GM21786 (cell line): ENCODE results near the gene PPM1N.
A peak's percentile ranks its signal among the peaks of the same experiment; 100 is the strongest.

ENCODE experiments used
- ATAC-seq: cut with Tn5 transposase; IDR thresholded peaks from one replicate; pipeline ENCODE4 v1.9.1; 2021; ENCODE audit not compliant: unreplicated experiment

The PPM1N gene

GRCh38 chr19:45488708-45489107 lies 9.5 kb upstream of the PPM1N start:
- no peak for ATAC-seq

- no peak for ATAC-seq
Measured at GRCh38 chr19:45489216-45489855, 8.9 kb upstream of the PPM1N start.

GRCh38 chr19:45492137-45492626 lies 6.1 kb upstream of the PPM1N start:
- no peak for ATAC-seq

DNA sequence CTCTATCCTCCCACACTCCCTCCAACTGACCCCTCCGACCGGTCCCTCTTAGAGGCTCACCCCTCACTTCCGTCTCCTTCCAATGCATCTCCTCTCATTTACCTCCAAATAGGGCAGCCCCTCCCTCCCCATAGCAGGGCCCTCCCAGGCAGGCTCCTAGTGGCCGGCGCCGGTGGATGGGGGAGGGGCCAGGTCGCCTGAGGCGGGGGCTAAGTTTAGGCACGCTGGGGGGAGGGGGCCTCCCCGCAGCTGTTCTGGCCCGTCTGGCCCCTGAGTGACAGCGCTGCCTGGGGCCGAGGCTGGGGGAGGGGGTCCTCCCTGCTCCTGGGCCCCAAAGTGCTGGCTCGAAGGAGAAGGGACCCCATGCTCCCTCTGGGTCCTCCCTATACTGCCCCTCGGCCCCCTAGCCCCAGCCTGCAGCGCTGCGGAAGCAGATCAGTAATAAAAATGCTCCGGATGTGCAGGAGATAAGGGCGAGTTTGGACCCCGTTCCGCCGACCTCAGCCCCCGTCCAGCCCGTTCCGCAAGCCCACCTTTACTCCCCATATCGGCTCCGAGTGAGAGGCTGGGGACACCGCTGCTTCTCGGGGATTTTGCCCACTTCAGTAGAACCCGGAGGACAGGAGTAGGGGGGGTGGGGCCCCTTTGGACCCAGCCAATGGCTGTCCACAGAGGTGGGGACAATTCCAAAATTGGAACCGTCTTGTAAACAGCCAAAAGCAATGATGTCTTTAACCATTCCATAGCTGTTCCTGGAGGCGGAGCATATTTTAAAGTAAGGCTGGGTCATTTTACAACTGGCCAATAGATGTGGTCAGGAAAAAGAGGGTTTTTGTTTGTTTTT lies 5.4 kb upstream of the PPM1N start:
- ATAC-seq: no peak

GRCh38 chr19:45494261-45494916 lies 3.9 kb upstream of the PPM1N start:
- ATAC-seq: no peak

- no peak for ATAC-seq
Measured at GRCh38 chr19:45495178-45495577, 3.1 kb upstream of the PPM1N start.

DNA sequence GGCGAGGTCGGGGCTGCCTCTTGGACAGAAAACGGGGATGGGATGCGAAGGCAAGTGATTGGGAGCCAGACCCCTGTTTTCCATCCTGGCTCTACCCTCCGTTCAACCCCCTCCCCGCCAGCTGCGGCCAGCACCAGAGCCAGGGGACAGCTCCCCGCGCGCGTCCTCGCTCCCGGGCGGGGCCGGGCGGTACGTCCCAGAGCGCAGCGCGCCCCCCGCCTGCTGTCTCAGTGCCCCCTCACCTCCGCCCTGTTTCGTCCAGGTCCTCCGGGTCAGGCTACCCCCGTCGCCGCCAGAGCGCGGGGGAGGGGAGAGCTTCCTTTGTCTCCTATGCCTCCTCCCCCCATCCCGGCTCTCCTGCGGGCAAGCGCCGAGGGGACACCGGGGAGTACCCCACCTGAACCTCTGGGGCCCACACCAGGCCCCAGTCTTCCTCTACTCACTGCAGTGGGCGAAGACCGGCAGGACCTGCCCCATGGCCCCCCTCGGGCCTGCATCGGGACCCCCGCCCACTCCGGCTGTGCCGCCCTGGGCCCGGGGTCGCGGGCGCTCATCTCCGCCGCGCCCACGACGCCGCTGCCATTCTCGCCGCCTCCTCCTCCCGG lies 1.8 kb upstream of the PPM1N start:
- no peak for ATAC-seq

DNA sequence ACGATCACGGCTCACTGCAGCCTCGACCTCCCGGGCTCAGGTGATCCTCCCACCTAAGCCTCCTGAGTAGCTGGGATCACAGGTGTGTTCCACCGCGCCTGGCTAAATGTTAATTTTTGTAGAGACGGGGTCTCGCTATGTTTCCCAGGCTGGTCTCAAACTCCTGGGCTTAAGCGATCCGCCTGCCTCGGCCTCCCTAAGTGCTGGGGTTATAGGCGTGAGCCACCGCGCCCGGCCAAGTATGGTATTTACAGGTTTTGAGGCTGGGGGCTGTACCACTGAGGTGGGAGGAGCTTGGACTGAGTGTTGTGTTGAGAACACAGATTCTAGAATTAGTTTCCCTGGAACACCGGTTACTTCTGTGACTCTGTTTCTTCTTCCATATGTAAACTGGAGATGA lies 452 bp upstream of the PPM1N start:
- no peak for ATAC-seq

DNA sequence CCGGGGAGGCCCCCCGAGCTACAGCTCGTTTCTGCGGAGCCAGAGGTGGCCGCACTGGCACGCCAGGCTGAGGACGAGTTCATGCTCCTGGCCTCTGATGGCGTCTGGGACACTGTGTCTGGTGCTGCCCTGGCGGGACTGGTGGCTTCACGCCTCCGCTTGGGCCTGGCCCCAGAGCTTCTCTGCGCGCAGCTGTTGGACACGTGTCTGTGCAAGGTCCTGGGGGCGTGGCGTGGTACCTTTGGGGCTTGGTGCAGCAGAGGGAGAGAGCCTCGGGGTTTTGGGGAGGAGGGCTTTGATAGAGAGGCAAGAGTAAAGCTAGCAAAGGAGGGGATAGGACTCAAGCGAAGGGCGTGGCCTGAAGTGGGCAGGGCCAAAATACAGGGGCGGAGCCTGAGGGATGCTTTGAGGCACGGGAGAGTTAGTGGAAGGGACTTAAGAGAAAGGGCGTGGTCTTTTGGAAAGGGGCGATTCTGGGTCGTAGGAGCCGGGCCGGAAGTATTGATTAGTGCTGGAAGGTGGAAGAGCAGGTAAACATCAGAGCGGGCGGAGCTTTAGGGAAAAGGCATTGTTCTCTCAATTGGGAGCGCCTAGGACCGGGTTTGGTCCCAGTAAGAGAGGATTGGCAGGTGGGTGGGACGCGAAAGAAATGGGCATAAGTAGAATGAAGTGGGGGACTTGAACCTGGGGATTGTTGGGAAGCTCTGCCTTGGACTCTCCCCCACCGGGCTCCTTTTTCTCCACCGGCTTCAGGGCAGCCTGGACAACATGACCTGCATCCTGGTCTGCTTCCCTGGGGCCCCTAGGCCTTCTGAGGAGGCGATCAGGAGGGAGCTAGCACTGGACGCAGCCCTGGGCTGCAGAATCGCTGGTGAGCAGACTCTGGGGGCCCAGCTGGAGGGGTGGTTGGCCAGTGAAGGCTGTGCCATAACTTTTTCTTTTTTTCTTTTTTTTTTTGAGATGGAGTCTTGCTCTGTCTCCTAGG lies 1.2 kb downstream of the PPM1N start:
- no peak for ATAC-seq

- ATAC-seq: no peak
Measured at GRCh38 chr19:45500918-45501729, 2.9 kb downstream of the PPM1N start.

GRCh38 chr19:45501730-45502014 lies 3.4 kb downstream of the PPM1N start:
- no peak for ATAC-seq

DNA sequence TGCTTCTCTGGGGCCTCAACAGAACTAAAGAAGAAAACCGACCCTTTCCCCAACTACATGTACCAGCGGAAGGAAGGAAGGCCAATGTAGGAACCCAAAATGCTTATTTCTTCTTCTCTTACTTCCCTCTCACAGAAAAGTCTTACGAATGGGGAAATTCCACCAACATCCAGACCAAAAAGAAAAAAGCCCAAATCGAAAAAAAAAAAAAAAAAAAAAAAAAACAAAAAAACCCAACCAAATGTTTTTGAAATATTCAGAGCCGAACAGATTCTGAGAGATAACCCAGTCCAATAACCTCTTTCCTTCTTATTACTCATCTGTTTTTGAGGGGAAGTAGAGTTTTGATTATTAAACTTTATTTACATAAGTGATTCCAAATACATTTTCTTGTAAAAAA lies 3.9 kb downstream of the PPM1N start:
- no peak for ATAC-seq

DNA sequence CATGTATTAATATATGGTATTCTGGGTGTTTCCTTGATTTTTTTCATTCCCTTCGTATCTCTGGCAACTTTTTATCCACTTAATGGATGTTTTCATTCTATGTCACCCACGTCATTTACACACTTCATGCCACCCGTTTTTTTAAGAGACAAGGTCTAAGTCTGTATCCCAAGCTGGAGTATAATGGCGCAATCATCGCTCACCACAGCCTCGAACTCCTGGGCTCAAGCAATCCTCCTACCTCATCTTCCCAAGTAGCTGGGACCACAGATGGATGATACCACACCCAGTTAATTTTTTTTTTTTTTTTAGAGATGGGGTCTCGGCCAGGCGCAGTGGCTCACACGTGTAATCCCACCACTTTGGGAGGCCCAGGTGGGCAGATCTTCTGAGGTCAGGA lies 5.7 kb downstream of the PPM1N start:
- ATAC-seq: no peak

GRCh38 chr19:45505151-45505995 lies 7.1 kb downstream of the PPM1N start:
- ATAC-seq: no peak

GRCh38 chr19:45505996-45506245 lies 7.7 kb downstream of the PPM1N start:
- ATAC-seq: no peak

- ATAC-seq: peak; percentile 42
Measured at GRCh38 chr19:45506246-45506988, 8.2 kb downstream of the PPM1N start.

DNA sequence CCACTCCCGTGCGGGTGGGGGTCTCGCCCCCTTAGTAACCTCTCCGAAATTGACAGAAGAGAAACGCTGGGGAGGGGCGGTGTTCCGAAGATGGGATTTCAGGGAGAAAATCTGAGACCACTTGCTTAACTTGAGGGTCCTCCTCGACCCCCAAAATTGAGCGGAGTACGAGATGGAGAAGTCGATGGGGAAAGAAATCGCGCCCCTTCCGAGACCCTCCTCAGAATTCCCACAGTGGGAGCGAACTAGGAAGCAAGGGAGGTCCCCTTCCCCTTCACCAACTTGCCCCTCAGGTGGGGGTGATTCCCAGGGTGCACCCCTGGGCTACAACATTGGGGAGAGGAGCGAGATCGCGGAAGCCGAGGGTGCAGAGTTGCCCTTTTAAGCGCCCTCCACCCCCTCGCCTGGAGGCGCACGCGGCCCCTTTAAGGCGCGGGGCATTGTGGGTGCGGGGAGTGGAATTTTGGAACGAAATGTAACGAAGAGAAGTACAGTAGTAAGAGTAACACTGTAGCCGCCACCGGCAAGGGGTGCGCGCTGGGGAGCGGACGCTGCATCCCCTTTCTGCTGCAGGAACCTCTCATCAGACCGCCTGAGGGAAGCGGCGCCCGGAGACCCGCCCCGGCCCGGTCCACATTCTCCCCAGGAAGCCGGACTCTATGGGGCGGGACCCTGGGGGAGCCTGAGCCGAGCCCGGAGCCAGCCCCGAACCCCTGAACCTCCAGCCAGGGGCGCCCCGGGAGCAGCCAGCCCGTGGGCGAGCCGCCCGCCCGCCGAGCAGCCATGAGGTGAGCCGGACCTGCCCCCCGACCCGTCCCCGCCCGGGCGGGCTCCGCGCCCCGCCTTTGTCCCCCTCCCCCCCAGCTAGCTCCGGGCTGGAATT lies 9.0 kb downstream of the PPM1N start, which contains the start of gene VASP:
Gene VASP, plus strand, starts transcription at position 491 of the 883 bp plus-strand sequence. Its CDS starts 293 bp downstream, at position 784.
- ATAC-seq: peak; percentile 37
